ENCODE data around the gene TAF9B. TPM values are rescaled to one million over a fixed set of nuclear protein-coding genes. Genes with fewer than 3 reads are reported as not detected.
"Not testable (repeated sequence)": the region's sequence is repeated elsewhere in the genome, so short reads cannot be mapped to it uniquely, and the experiment has no call there.

TAF9B gene, protein sequence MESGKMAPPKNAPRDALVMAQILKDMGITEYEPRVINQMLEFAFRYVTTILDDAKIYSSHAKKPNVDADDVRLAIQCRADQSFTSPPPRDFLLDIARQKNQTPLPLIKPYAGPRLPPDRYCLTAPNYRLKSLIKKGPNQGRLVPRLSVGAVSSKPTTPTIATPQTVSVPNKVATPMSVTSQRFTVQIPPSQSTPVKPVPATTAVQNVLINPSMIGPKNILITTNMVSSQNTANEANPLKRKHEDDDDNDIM
- total RNA-seq (2014; rRNA removed; shearing (Covaris generic)), result 15.9 and 19.3 TPM in 2 replicates
- 18.2 and 20.2 TPM in 2 replicates for polyA plus RNA-seq (2015; cell fraction: cytosol; rRNA removed)
- polyA plus RNA-seq (2015; cell fraction: nucleus; rRNA removed), result 5.0 and 6.0 TPM in 2 replicates

- in situ Hi-C loops (cut with HindIII; ENCODE audit: low pct_unique_long_range_greater_than_20kb, low sequenced_read_pairs), result no loop called here
- DNase-seq (ENCODE audit: low read depth, low spot score), result peak; percentile 79
Measured at GRCh38 chrX:78139160-78140123, at the start of gene TAF9B. Gene TAF9B (minus strand): TSS chrX:78139650. CDS start chrX:78139611, 39 bp downstream.

- no peak for DNase-seq (ENCODE audit: low read depth, low spot score)
- in situ Hi-C loops (cut with HindIII; ENCODE audit: low pct_unique_long_range_greater_than_20kb, low sequenced_read_pairs), result no loop called here
Measured at GRCh38 chrX:78182881-78183280, 43.4 kb upstream of the TAF9B start.

DNA sequence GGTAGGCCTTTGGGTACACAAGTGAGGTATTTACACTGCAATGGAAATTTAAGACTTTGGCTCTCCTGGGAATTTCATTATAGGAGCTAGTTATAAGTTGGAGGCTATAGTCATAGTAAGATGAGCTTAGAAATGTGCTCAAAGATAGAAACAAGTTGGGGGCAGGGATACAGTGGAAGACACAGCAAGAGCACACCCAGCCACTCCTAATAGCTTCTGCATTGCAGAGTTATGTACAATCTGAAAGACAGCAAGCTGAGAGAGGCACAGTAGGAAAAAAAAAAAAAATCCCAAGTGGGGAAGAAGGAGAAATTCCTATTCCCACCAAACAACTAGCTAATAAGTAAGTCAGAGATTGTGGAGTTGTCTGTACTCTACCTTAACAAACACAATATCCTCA, 41.9 kb upstream of the TAF9B start:
- in situ Hi-C loops (cut with HindIII; ENCODE audit: low pct_unique_long_range_greater_than_20kb, low sequenced_read_pairs), result no loop called here
- no peak for DNase-seq (ENCODE audit: low read depth, low spot score)

- DNase-seq (ENCODE audit: low read depth, low spot score), result no peak
- in situ Hi-C loops (cut with HindIII; ENCODE audit: low pct_unique_long_range_greater_than_20kb, low sequenced_read_pairs), result no loop called here
Measured at GRCh38 chrX:78168065-78168464, 28.6 kb upstream of the TAF9B start.

DNA sequence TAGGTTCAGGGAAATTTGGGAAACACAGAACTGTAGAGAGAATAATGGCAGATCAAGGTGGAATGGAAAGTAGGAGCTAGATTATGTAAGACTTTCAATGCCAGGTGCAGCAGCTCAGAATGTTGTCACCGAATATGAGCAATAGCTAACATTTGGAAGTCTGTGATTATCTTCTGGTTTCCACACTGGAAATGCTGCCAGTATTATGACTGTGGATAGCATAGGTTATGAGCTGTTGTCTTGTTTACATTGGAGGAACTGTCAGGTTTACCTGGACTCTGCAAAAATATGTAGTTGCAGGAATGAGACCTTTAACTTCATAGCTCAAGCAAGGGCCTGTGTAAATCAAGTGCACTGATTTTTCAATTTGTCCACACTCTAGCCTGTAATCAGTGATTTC, 26.0 kb upstream of the TAF9B start:
- in situ Hi-C loops (cut with HindIII; ENCODE audit: low pct_unique_long_range_greater_than_20kb, low sequenced_read_pairs), result no loop called here
- DNase-seq (ENCODE audit: low read depth, low spot score), result no peak

DNA sequence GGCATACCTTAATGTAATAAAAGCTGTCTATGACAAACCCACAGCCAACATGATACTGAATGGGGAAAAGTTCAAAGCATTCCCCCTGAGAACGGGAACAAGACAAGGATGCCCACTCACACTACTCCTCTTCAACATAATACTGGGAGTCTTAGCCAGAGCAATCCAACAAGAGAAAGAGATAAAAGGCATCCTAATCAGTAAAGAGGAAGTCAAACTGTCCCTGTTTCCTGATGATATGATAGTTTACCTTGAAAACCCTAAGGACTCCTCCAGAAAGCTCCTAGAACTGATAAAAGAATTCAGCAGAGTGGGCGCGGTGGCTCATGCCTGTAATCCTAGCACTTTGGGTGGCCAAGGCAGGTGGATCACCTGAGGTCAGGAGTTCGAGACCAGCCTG, 23.7 kb upstream of the TAF9B start:
- in situ Hi-C loops (cut with HindIII; ENCODE audit: low pct_unique_long_range_greater_than_20kb, low sequenced_read_pairs); DNase-seq (ENCODE audit: low read depth, low spot score): not testable (repeated sequence)

GRCh38 chrX:78160711-78161110, 21.3 kb upstream of the TAF9B start:
- DNase-seq (ENCODE audit: low read depth, low spot score); in situ Hi-C loops (cut with HindIII; ENCODE audit: low pct_unique_long_range_greater_than_20kb, low sequenced_read_pairs): not testable (repeated sequence)

DNA sequence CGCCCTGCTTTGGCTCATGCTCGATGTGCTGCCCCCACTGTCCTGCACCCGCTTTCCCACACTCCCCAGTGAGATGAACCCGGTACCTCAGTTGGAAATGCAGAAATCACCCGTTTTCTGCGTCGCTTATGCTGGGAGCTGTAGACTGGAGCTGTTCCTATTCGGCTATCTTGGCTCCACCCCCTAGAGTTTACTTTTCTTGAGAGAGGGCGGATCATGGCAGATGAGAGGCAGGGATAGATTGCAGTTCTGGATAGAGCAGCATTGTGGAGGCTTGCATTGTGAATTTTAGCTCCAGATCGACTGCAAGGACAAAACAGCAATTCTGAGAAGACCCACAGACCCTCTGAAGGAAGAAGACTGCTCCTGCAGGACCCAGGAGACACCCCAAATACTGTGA, 18.4 kb upstream of the TAF9B start:
- in situ Hi-C loops (cut with HindIII; ENCODE audit: low pct_unique_long_range_greater_than_20kb, low sequenced_read_pairs); DNase-seq (ENCODE audit: low read depth, low spot score): not testable (repeated sequence)

DNA sequence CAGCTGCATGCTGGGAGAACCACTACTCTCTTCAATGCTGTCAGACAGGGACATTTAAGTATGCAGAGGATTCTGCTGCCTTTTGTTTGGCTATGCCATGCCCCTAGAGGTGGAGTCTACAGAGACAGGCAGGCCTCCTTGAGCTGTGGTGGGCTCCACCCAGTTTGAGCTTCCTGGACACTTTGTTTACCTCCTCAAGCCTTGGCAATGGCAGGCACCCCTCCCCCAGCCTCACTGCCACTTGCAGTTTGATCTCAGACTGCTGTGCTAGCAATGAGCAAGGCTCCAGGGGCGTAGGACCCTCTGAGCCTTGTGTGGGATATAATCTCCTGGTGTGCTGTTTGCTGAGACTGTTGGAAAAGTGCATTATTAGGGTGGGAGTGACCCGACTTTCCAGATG, 17.9 kb upstream of the TAF9B start:
- DNase-seq (ENCODE audit: low read depth, low spot score); in situ Hi-C loops (cut with HindIII; ENCODE audit: low pct_unique_long_range_greater_than_20kb, low sequenced_read_pairs): not testable (repeated sequence)

- DNase-seq (ENCODE audit: low read depth, low spot score); in situ Hi-C loops (cut with HindIII; ENCODE audit: low pct_unique_long_range_greater_than_20kb, low sequenced_read_pairs): not testable (repeated sequence)
Measured at GRCh38 chrX:78147002-78147540, 7.6 kb upstream of the TAF9B start.

DNA sequence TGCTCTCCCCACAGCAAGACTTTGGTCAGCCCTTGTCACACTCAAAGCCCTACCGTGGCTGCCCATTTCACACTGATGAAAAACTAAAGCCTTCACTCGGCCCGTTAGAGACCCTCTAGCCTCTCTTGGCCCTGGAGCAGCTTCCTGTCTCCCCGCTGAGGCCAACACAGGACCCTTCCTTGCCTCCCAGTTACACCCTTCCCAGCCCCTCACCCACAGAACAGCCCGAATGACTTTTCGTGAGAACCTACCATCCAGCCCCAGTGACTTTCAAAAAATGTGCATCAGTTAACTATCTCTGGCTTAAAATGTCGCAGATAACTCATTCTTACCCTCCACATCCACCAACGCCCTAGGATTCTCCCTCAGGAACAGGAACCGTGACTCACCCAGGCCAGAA, 756 bp upstream of the TAF9B start:
- in situ Hi-C loops (cut with HindIII; ENCODE audit: low pct_unique_long_range_greater_than_20kb, low sequenced_read_pairs), result no loop called here
- DNase-seq (ENCODE audit: low read depth, low spot score), result no peak

DNA sequence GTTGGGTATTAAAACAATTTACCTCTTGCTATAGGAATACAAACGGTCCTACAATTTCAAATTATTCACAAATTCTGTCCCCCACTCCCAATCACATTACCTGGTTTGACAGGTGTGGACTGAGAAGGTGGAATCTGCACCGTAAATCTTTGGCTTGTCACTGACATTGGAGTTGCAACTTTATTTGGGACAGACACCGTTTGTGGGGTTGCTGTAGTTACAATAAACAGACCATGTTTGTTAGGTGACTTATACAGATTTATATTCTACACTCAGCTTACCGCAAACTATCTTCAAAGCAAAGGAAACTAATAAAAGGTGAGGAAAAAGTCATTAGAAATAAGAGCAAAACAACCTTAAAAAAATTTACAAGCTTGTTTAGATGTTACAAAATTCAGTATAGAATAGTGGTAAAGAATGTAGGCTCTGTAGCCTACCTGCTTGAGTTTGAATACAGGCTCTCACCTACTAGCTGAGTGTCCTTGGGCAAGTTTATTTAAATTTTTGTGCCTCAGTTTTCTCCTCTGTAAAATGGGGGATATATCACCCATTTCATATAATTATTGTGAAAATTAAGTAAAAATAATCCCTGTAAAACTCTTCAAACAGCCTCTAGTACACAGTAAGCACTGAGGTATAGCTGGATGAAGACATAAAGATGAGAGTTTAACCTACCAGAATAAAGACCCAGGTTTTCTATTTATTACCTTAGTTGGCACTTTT, 6.1 kb downstream of the TAF9B start:
- in situ Hi-C loops (cut with HindIII; ENCODE audit: low pct_unique_long_range_greater_than_20kb, low sequenced_read_pairs), result no loop called here
- DNase-seq (ENCODE audit: low read depth, low spot score), result no peak

DNA sequence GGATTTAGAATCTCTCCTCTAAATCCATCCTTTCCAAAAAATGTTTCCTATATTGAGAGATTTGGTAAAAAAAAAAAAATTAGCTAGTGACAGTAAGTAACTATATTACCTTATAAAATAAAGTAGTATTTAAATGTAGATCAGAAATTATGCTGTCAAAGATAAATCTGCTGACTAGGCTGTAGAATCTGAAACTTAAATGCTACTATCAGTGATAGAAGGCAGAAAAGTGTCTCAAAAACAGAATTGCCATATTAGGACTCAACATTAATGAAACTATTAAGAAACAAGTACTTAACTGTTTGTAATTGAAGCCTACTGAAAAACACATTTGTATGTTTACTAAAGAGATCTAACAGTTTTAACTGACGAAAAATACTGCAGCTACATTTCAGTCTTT, 8.3 kb downstream of the TAF9B start:
- DNase-seq (ENCODE audit: low read depth, low spot score), result no peak
- in situ Hi-C loops (cut with HindIII; ENCODE audit: low pct_unique_long_range_greater_than_20kb, low sequenced_read_pairs), result no loop called here

DNA sequence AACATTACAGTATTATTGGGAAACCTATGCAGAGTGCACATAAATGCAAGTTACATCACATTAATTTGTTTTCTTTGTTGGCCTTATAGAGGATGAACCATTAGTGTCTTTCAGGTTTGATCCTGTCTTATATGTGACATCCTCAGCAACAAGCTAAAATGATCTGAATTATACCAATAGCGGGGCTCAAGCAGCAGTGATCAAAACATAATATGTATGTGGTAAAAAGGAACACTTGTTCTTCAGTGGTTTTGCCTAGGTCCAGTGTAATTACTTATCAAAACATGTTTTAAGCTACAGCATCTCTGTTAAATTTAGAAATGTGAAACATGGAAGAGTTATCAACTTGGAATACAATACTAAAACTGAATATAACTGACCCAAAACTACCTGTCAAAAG, 9.1 kb downstream of the TAF9B start:
- in situ Hi-C loops (cut with HindIII; ENCODE audit: low pct_unique_long_range_greater_than_20kb, low sequenced_read_pairs), result no loop called here

GRCh38 chrX:78129714-78130113, 9.7 kb downstream of the TAF9B start:
- no peak for DNase-seq (ENCODE audit: low read depth, low spot score)
- in situ Hi-C loops (cut with HindIII; ENCODE audit: low pct_unique_long_range_greater_than_20kb, low sequenced_read_pairs), result no loop called here

More for the DNA sequence above, 9.1 kb downstream of the TAF9B start:
- no peak for DNase-seq (ENCODE audit: low read depth, low spot score)

DNA sequence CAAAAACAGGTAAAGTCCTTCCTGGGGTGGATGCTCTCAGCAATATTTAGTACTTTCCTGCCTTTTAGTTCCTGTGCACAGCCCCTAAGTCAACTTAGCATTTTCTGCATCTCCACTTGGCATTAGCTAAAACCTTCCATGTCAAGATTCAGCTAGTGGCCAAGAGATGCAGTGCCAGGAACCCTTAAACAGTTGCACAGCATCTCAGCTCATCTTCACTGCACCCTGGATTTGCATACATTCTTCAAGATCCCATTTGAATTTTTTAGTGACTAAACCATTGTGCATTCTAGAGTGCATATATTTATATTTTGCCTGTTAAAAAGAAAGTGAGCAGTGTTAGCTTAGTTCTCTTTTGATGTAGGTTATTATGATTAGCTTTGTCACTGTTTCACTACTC, 13.7 kb downstream of the TAF9B start:
- in situ Hi-C loops (cut with HindIII; ENCODE audit: low pct_unique_long_range_greater_than_20kb, low sequenced_read_pairs); DNase-seq (ENCODE audit: low read depth, low spot score): not testable (repeated sequence)

DNA sequence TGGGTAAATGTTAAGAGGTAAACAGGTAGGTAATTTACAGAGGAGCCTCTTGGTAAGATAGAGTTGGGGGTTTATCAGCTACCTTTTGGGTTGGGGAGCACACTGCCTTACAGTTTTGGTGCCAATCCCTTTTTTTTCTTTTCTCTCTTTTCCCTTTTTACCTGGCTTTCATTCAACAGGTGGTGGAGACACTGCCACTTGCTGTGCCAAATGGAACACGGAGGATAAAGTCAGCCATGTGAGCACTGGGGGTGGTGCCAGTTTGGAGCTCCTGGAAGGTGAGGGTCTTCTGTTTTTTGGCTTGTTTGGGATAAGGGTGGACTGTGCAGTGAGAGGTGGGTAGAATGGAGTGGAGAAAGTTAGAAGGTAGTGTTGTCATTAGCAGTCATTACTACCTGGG, 14.3 kb downstream of the TAF9B start:
- in situ Hi-C loops (cut with HindIII; ENCODE audit: low pct_unique_long_range_greater_than_20kb, low sequenced_read_pairs), result no loop called here
- DNase-seq (ENCODE audit: low read depth, low spot score), result no peak

GRCh38 chrX:78124307-78124706, 15.1 kb downstream of the TAF9B start:
- no peak for DNase-seq (ENCODE audit: low read depth, low spot score)

More at GRCh38 chrX:78124307-78124706, 15.1 kb downstream of the TAF9B start:
- in situ Hi-C loops (cut with HindIII; ENCODE audit: low pct_unique_long_range_greater_than_20kb, low sequenced_read_pairs), result no loop called here

All from SK-MEL-5 (cell line).